NCI-H82 treated with DMSO at 0.1 percent for 48 hours (cell line): ENCODE data around the gene CCDC154.

Source experiments
- DNase-seq: peaks from one replicate; lab custom pipeline; 2025; ENCODE audit not compliant: unreplicated experiment; lab: John Stamatoyannopoulos, UW

The CCDC154 gene

DNA sequence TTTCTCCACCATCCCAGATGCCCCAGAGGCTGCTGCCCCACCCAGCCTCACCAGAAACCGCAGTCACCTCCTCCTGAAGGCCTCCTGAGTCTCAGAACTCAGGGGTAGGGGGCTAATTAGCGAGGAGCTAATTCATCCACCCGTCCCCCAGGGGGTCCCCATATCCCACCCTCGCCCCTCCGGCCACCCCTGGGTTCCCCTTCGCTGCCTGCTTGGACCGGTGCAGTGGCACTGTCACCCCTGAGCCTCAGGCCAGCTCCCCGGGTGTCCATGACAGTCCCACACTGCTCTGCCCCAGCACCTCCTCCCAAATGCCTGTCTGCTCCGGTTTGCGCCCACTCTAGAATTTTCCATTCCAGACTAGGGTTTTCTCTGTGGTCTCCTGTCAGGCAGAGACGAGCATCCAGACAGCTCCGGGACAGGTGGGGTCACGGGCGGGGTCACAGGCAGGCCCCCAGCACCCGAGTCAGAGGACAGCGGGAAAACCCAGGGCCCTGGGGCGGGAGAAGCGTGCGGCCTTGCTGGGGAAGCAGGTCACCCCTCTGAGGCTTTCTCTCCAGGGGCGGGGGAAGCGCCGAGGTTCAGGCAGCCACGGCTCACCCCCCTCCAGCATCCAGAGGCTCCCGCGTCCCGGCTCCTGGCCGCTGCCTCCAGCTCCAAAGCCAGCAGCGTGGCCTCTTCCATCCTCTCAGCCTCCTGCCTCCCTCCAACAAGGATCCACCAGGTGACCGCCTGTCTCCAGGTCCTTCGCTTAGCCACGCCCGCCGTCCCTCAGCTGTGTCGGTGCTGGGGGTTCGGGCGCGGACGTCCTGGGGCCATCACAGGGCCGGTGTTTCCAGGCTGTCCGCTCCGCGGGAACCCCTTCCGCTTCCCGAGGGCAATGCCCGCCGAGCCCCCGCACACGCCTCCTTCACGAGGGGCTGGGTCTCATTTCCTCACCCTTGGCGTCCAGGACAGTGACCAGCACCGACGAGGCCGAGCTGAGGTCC lies 16.6 kb downstream of the CCDC154 start:
- DNase-seq: no peak

DNA sequence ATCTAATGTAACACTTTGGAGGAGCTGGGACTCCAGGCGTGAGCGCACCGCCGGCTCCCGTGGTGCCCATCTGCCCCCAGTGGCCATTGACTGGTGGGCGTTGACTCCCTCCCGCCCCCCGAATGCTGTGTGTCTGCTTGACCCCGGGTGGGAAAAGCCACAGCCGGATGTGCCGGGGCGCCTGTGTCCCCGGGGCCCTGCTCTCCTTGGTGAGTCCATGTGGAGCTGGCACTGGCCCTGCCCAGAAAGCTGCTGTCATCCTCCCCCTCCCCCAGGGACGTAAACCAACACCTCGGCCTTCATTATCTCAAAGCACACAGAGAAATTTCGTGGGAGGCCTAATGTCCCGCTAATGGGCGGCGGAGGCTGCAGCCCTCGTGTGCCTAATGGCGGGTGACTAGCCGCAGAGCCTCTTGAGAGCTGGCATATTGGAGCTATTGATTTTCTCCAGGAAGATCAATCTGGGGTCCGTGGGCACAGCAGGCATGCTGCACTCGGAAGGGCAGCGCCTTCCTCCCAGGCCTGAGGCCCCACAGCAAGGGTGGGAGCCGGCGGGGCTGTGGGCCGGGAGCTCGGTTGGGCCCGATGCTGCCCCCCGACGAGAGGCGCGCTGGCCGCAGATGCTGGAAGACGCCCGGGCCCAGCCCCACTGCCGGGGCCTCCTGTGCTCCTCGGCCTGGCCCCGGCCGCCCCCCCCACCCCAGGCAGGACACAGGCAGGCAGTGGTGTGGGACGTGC lies 17.5 kb downstream of the CCDC154 start:
- DNase-seq: no peak

DNA sequence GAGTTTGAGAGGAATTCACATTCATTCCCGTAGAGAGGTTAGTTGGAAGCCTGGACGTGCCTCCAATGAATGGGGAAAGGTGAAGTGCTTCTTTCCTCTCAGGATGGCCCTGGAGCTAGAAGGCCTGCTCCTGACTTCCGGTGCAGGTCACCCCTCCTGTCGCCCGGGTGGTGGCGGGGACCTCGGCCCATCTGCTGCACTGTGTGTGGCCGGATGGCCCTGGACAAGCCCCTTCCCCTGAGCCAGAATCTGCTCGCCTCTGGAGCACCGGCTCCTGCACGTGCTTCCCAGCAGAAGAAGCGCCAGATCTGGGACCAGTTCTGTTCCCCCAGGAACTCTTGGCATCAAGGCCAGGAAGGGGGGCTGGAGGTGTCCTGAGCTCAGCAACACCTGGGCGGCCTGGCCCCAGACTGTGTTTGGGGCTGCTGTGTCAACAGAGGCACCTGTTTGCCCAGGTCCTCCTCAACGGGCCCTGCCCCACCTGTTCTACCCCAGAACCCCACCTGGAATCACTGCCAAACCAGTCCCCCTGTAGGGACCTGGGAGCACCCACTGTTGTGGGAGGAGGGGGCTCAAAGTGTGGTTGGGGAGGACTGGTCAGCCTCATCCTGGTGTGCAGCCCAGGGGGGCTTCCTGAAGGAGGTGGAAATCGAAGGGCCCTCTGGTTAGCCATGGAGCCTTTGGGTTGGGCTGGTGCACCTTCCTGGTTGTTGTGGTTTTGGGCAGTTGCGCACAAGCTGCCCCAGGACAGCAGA lies 18.6 kb downstream of the CCDC154 start:
- DNase-seq: no peak

DNA sequence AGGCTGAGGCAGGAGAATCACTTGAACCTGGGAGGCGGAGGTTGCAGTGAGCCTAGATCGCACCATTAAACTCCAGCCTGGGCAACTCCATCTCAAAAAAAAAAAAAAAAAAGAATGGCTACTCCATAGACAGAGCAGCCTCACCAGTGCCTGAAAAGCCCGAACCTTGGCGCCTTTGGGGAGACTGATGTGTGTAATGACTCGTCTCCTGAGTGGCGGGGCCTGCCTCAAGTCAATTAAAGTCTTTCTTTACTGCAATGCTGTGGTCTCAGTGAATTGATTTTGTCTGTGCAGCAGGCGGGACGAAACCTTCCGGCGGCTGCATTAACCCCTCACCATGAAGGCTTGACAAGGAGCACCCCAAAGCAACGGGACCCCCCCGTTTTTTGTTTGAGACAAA lies 20.3 kb downstream of the CCDC154 start:
- no peak for DNase-seq

DNA sequence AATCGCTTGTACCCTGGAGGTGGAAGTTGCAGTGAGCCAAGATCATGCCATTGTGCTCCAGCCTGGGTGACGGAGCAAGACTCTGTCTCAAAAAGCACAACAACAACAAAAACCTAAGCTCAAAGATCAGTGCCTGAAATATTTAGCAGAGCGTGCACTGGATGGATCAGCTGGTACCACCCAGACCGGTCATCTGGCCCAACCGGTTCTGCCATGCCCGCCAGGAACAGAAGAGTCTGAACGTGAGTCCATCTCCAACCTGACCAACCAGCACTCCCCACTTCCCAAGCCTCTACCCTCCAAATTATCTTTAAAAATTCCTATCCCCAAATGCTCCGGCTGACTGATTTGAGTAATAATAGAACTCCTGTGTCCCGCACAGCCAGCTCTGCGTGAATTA lies 22.3 kb downstream of the CCDC154 start:
- DNase-seq: no peak

DNA sequence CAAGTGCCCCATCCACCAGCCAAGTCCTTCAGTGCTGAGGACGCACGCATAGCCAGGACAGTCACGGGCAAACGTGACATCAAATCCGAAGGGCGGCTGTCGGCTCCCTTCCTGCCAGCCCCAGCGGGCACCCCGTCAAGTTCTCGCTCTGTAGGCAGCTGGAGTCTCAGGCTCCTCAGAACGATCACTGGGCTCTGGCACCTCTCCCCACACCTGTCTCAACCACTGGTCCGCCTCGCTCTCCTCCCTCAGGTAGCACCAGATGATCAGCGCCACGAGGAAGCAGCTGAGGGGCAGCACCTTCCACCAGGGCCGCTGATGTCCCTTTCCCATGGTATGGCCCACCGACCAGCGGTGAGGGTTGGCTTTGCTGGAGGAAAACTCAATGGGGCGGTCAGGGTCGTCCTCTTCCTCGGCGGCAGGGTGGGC lies 24.2 kb downstream of the CCDC154 start:
- no peak for DNase-seq

DNA sequence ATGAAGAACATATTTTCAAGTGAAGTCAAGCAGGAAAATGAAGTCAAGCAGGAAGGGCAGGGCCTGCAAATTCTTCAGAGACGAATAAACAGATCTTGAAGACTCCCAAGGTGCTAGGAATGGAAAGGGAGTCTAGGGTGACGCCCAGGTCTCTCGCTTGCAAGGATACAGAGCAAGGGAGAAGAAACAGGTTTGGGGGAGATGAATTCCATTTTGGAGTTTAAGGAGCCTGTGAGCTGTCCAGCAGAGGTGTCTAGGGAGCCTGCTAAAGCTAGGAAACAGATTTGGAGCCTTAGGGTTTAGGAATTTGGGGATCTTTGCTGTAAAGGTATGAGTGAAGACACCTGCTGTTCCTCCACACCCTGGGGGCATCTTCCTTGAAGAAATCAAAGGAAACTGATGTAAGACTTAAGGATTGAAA lies 27.8 kb downstream of the CCDC154 start:
- no peak for DNase-seq

DNA sequence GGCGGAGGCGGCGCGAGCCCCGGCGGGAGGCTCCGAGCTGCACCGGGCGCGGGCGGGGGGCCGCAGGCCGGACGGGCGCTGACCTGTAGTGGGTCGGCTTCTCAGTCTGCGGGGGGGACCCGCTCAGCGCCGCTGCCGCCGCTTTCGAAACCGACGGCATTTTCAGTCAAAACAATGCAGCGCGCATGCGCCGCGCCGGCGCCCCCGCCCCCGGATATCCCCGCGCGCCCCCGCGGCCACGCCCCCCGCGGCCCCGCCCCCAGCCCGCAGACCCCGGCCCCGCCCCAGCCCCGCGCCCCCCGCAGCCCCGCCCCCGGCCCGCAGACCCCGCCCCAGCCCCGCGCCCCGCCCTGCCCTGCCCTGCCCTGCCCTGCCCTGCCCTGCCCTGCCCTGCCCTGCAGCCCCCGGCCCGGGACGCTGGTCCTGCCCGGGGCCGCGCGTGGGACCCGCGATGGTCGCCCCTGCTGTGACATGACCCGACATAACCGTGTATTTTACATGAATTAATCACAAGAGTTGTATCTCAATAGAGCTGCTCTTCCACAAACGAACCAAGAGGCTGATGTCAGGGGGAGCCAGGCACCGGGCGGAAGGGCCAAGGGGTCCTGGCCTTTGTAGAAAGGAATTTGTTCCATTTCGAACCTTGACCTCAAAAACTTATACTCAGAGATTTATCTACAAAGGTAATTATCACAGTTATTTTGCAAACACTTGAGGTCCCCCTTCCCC lies 29.7 kb downstream of the CCDC154 start, which contains the start of gene UNKL:
Gene UNKL (minus strand): TSS at position 173 of the 729 bp plus-strand sequence. CDS start 13 bp downstream, at position 160.
- peak; percentile 9 for DNase-seq

DNA sequence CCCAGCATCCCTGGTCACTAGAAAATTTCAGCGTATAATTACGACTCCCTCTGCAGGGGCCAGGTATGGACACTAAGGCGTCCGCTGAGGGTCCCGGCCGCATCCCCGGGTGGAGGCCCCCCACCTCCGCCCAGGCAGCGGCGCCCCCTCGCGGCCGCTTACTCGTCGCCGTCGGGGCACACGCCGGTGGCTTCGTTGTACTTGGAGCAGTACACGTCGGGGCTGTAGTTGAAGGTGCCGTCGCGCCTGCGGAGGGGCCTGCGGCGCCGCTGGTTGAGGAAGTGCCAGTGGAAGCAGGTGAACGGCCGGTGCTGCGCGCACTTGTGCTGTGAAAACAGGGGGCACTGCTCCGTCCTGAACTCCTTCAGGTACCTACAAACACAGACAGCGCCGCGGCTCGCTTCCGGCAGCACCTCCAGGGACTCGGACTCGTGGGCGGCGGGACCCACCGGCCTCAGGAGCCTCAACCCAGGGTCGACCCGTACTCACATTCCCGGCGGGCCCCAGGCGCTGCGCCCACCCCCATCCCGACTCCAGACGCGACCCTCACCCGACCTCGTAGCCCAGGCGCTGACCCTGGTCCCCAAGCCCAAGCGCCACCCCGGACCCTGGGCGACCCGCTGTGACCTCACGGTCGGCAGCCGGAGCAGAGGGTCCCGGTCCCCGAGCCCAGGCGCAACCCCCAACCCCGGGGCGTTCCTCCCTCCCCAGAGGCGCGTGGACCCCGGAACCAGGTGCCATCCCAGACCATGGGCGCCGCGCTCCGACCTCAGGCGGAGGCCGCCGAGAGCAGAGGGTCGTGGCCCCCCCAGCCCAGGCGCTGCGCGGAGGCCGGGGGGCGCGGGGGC lies 30.4 kb downstream of the CCDC154 start:
- DNase-seq: peak; percentile 27

DNA sequence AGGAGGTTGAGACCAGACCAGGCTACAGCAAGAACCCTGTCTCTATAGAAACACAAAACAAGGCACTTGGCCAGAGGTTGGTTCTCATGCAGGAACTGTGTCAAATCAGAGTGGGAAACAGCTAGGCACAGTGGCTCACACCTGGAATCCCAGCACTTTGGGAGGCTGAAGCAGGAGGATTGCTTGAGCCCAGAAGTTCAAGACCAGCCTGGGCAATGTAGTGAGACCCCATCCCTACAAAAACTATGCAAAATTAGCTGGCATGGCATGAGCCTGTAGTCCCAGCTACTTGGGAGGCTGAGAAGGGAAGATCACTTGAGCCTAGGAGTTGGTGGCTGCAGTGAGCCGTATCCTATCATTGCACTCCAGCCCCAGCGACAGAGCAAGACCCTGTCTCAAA lies 31.5 kb downstream of the CCDC154 start:
- no peak for DNase-seq

DNA sequence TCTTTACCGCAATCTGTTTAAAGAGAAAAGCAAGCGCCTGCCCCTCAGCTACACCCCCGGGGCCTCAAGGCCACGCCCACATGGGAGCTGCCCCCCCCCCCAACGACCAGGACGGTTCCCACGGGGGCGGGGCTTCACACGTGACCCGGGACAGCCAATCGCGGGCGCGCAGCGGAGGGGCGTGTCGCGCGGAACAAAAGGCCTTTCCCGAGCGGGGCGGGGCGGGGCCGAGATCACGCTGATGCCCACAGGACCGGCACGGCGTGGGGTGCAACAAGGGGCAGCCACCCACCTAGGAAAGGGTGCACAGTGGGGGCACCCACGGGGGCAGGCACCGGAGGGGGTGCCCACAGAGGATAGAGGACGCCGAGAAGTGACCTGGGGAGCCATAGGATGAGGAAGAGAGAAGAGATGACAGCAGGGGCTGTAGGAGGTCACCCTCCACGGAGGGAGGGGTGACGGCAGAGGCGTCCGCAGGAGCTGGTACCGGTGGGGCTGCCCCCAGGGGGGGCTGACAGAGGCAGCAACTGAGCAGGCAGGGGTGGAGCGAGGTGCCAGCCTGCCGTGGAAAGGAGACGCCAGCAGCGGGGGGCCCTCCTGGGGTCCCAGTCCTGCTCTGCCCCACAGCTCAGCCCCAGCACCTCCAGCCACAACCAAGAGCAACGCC lies 36.1 kb downstream of the CCDC154 start:
- peak; percentile 66 for DNase-seq

DNA sequence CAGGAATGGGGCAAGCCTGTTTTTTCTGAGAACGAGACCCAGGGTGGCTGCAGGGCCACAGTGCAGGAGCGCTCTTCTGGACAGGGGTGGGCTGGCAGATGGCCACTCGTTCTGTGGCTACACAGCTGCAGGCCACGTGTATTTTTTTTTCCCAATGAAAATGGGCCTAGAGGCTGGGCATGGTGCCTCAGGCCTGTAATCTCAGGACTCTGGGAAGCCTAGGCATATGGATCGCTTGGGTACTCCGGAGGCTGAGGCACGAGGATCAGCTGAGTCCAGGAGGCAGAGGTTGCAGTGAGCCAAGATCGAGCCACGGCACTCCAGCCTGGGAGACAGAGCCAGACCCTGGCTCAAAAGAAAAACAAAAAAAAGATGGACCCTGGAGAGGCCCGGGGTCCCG lies 36.6 kb downstream of the CCDC154 start:
- DNase-seq: no peak

DNA sequence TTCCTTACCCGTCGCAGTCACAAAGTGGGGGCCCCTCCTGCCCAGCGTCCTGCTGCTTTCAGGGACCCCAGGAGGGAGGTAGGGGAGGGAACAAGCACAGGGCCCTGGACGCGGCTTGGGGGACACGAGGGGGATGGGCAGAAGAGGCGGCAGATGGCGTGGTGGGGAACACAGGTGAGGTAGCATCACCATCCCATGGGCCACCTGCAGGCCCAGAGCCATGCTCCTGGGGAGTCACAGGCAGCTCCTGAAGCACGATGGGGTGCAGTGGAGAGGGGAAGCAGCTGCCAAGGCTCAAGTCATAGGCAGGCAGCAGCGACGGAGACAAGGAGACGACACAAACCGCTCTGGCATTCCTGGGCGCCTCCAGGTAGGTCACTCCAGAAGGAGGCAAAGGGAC lies 40.6 kb downstream of the CCDC154 start:
- no peak for DNase-seq

DNA sequence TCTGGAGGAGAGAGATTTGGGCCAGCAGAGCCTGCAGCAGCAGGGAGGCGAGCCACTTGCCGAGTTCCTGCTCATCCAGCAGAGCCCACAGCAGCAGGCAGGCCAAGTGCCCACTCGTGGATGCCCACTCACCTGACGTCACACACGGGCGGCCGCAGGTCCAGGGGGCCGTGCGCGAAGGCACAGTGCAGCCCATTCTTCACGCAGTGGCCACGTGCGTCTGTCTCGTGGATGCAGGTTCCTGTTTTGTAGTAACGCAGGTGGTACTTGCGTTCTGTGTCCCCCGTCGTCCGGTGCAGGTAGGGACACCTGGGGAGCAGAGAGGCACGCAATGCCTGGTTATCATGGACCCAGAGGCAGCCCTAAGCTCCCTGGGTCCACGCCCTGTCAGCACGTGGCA lies 41.3 kb downstream of the CCDC154 start:
- no peak for DNase-seq

DNA sequence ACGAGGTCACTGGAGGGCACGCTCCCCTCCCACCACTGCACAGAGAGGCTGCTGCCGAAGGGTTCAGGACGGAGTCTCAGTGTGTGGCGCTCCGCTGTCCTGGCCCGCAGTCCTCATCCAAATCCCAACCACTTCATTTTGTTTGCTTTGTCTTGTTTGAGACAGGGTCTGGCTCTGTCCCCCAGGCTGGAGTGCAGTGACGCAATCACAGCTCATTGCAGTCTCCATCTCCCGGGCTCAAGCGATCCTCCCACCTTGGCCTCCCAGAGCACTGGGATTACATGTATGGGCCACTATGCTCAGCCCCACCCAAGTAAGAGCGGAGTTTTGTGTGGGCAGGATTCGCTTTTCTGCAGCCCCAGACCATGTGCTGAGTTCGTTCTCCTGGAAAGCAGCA lies 42.6 kb downstream of the CCDC154 start:
- no peak for DNase-seq

DNA sequence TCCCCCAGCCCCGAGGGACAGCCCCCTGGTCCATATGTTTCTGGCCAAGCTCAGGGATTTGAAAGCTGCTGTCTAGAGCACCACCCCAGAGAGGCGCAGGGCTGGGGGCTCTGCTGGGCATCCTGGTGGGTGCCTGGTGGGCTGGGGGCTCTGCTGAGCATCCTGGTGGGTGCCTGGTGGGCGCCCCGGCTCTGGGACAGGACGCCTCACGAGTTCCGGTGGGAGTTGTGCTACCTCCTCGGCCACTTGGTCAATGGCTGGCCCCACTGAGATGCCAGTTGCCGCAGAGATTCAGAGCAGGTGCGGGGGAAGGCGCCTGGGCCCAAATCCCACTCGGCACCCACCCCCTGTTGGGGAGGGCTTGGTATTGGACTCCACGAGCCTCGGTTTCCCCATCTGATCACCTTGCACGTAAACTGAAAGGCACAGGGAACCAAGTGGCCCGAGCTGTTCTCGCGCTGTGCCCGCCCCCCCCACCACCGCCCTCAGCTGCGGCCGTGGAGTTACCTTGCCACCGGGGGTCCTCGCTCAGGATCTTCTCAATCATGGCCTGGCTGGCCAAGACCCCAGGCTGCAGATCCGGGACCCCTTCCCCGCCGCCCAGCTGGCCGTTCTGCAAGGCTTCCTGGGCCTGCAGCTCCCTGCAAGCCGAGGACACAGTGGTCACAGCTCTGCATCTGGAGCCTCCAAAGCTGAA lies 43.1 kb downstream of the CCDC154 start:
- no peak for DNase-seq

DNA sequence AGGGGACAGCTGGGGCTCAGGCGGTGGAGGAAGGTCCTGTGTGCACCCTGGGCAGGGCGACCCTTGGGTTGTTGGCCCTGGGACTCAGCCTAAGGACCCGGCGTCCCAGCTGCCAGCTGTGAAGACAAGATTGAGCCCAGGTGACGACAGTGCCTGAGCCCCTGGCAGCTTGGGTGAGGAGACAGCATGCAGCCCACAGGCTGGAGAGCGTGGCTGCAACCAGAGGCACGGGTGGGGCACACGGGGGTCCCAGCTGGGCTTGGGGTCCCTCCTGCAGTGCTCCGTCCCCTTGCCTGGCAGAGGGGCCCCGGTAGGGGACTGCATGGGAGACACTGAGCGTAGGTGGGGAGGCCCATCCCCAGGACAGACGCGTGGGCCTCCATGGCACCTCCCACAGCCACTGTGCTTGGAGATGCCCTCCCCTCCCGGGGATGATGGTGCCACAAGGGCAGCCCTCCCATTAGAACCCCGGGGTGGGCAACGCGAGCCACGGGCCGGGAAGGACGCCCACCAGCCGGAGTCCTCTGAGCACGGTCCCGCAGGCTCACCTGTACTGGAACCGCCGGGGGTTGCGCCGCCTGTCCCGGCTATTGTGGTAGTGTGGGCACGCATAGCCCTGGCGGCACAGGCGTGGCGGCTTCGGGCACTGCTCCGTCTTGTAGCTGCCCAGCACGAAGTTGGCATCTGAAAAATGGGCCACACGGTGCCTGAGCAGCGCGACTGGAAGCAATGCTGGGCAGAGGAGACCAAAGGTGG lies 45.4 kb downstream of the CCDC154 start:
- DNase-seq: no peak

DNA sequence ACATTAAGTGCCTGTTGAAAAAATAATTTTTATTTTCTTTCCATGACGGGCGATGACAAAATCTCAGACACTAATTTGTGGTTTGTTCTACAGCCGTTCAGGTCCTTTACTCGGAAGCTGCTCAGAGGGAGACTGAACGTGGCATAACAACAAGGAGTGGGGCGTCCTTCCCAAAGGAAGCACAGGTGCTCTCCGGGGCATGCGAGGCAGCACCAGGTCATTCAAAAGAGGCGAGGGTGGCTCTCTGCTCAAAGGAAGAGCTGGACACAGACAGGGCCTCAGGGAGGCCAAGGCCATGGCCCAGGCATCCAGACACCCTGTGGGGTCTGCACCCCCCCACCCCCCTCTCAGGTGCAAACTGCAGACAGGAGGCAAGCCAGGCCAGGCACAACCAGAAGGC lies 46.0 kb downstream of the CCDC154 start:
- DNase-seq: no peak
